Psoas muscle (tissue), 8 donors: ENCODE measurements around the gene PDGFC. TPM values are rescaled to one million over a fixed set of nuclear protein-coding genes. Genes with fewer than 3 reads are reported as not detected.
A peak's percentile ranks its signal among the peaks of the same experiment; 100 is the strongest.

Experiments used
- ATAC-seq, 4 donors: fragments of 200-7000 bp; cut with Tn5 transposase; one replicate each; pipeline ENCODE4 v1.9.1; 2020; ENCODE audit warnings: moderate library complexity in 3 of 4, mild to moderate bottlenecking in 2 of 4
- DNase-seq, 2 donors: peaks; one replicate each; pipeline ENCODE4 v3.0.0-alpha.2; 2020
- H3K27ac ChIP-seq: fragments of 200-600 bp; one replicate; pipeline ENCODE4 v1.8.0; 2022
- H3K27me3 ChIP-seq, 3 donors: fragments of 200-600 bp in 1 of 3; one replicate each; pipeline versions ENCODE4 v1.6.1 to v1.8.0; 2013 to 2022; ENCODE audit warnings: low read length in 2 of 3, mild to moderate bottlenecking in 2 of 3, moderate library complexity in 1 of 3; ENCODE audit not compliant: insufficient read depth in 3 of 3
- H3K36me3 ChIP-seq, 2 donors: fragments of 200-600 bp in 1 of 2; one replicate each; pipeline versions ENCODE4 v1.6.1 to v1.8.0; 2013 to 2022; ENCODE audit warnings: low read depth in 1 of 2, mild to moderate bottlenecking in 1 of 2, moderate library complexity in 1 of 2; ENCODE audit not compliant: insufficient read depth in 1 of 2
- H3K4me1 ChIP-seq: fragments of 200-600 bp; one replicate; pipeline ENCODE4 v1.8.0; 2022
- H3K4me3 ChIP-seq: fragments of 200-600 bp; one replicate; pipeline ENCODE4 v1.8.0; 2022; ENCODE audit warnings: mild to moderate bottlenecking
- H3K9me3 ChIP-seq: fragments of 200-600 bp; one replicate; pipeline ENCODE4 v1.8.0; 2022
- WGBS, 3 donors: extraction: QIAGEN DNeasy Blood & Tissue Kit; methylation state at CpG; one replicate each; pipeline versions ENCODE4 v1.1.6 to v1.1.7; 2013; 5-methylcytosine and 5-hydroxymethylcytosine counted together
- intact Hi-C, 2 donors: fragments of 100-400 bp; cut with DNase I; formaldehyde crosslinking; loops; one replicate each; pipeline versions ENCODE4 v1.11.0 to v1.14.2; 2022
- polyA plus RNA-seq, 3 donors: library from polyadenylated mRNA; stranded (reverse); fragments of 200-250 nt; gene quantifications; one replicate each; pipeline ENCODE4 v1.2.3, GENCODE V29; 2013
- total RNA-seq, 4 donors: library from RNA; stranded (reverse); fragmentation: NEBNext Ultra II Directional in 2 of 4; extraction: Animal tissue kit (Norgen Biotek cat#: 25700) in 2 of 4; gene quantifications; one replicate each; pipeline versions ENCODE4 v1.2.1 to v1.2.4, GENCODE V29; 2021 to 2023
- TF ChIP-seq, protein P1 (sequence below): fragments of 200-600 bp; IDR thresholded peaks from one replicate; pipeline ENCODE4 v1.8.0; 2022; ENCODE audit warnings: antibody characterized with exemption
- donor health status: healthy with polysubstance abuse.
- donor health status: DM: no; HTN: no; CAD: no; lungs with moderate emphysema.
- donor health status: Bipolar disorder and iron deficiency.
- donor health status: healthy.
- donor health status: DM: yes; HTN: yes; CAD: no.
- donor health status: DM: no; HTN: no; CAD: no.
- donor health status: DM: no; HTN: no; CAD: no.
- donor health status: DM: yes; HTN: yes; CAD: no.

The PDGFC gene
- total and polyA plus RNA-seq, 7 donors, result 2.2 to 19.8 (median 6.3) TPM

GRCh38 chr4:156797206-156797605, 174.4 kb downstream of the PDGFC start:
- ATAC-seq, result no peak

DNA sequence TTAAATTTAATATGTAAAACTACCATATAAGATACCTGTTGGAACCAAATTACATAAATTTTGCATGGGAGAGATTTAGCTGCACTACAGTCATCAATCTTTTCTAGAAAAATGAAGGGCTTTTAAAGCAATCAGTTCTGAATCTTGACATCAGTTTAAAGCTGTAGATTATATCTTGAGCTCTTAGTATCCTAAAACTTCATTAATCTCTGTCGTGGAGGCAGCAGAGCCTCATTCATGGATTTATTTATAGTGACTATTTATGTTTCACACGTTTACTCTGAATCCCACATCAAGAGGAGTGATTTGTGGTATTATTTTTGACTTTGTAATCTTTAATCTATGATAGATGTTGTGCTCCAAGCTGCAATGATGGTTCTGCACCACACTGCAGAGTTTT, 175.9 kb downstream of the PDGFC start:
- peaks cover 24% of the 10 kb centered on the region for H3K4me1 ChIP-seq
- TF ChIP-seq, protein P1, sequence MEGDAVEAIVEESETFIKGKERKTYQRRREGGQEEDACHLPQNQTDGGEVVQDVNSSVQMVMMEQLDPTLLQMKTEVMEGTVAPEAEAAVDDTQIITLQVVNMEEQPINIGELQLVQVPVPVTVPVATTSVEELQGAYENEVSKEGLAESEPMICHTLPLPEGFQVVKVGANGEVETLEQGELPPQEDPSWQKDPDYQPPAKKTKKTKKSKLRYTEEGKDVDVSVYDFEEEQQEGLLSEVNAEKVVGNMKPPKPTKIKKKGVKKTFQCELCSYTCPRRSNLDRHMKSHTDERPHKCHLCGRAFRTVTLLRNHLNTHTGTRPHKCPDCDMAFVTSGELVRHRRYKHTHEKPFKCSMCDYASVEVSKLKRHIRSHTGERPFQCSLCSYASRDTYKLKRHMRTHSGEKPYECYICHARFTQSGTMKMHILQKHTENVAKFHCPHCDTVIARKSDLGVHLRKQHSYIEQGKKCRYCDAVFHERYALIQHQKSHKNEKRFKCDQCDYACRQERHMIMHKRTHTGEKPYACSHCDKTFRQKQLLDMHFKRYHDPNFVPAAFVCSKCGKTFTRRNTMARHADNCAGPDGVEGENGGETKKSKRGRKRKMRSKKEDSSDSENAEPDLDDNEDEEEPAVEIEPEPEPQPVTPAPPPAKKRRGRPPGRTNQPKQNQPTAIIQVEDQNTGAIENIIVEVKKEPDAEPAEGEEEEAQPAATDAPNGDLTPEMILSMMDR, result no peak
- H3K9me3 ChIP-seq, result no peaks in the 10 kb centered on the region
- no peaks in the 10 kb centered on the region for H3K27me3 ChIP-seq
- no peak overlapping the region for H3K4me3 ChIP-seq
- intact Hi-C loops, result no loop called here
- H3K27ac ChIP-seq, result peak overlapping the region; percentile 5
- ATAC-seq, result no peak
- WGBS, 3 donors, result 16 to 18% (median 18%) methylated on average over 2 of the region's 2 CpGs
- no peak for DNase-seq
- H3K36me3 ChIP-seq, result no peaks in the 10 kb centered on the region

More at GRCh38 chr4:156797206-156797605, 174.4 kb downstream of the PDGFC start:
- TF ChIP-seq, protein P1, result no peak
- DNase-seq, result no peak
- Histone ChIP-seq H3K4me3 (no peak overlapping the region), H3K9me3 (no peaks in the 10 kb centered on the region), H3K27ac (no peak overlapping the region), H3K4me1 (peaks cover 19% of the 10 kb centered on the region), H3K27me3 (no peaks in the 10 kb centered on the region), H3K36me3 (no peaks in the 10 kb centered on the region)
- 88 to 95% (median 94%) methylated on average over 5 of the region's 5 CpGs for WGBS, 3 donors
- intact Hi-C loops, result no loop called here

- Histone ChIP-seq H3K27ac (peak overlapping the region; percentile 5), H3K9me3 (no peaks in the 10 kb centered on the region), H3K4me3 (no peak overlapping the region), H3K36me3 (no peaks in the 10 kb centered on the region), H3K27me3 (no peaks in the 10 kb centered on the region), H3K4me1 (peaks cover 24% of the 10 kb centered on the region)
- TF ChIP-seq, protein P1, result no peak
- ATAC-seq (peak in 3 of 4 donors; percentile 81 to 87 (median 83)), DNase-seq (no peak)
- 28 to 37% (median 29%) methylated on average over 4 of the region's 4 CpGs for WGBS, 3 donors
- intact Hi-C loops, result no loop called here
Measured at GRCh38 chr4:156794863-156795262, 176.7 kb downstream of the PDGFC start.

GRCh38 chr4:156792462-156793085, 179.0 kb downstream of the PDGFC start:
- DNase-seq (no peak), ATAC-seq (no peak)
- Histone ChIP-seq H3K27me3 (no peaks in the 10 kb centered on the region), H3K9me3 (no peaks in the 10 kb centered on the region), H3K36me3 (no peaks in the 10 kb centered on the region), H3K4me3 (no peak overlapping the region), H3K27ac (no peak overlapping the region), H3K4me1 (peaks cover 24% of the 10 kb centered on the region)
- intact Hi-C loops, result no loop called here
- WGBS, 3 donors, result 84 to 90% (median 88%) methylated on average over 2 of the region's 2 CpGs
- TF ChIP-seq, protein P1, result no peak

DNA sequence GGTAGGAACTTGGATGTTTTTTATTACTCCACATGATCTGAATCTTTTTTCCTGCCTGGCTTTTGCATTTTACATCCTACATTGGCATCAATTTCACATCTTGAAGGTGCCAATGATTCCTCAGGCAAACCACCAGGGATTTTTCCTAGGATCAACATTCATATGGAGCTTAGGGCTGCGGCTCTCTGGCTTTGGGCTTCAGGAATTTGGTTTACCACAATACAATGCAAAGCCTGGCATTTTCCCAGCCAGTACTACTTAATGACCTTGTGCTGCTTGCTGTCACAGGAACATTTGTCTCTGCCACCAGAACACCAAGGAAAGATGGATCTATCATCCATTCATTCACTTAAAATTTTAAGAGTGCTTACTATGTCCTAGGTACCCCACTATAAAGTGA, 180.7 kb downstream of the PDGFC start:
- Histone ChIP-seq H3K9me3 (no peaks in the 10 kb centered on the region), H3K36me3 (no peaks in the 10 kb centered on the region), H3K27ac (no peak overlapping the region), H3K27me3 (no peaks in the 10 kb centered on the region), H3K4me3 (no peak overlapping the region), H3K4me1 (peaks cover 22% of the 10 kb centered on the region)
- 15 to 21% (median 19%) methylated on average over 1 of the region's 1 CpG for WGBS, 3 donors
- TF ChIP-seq, protein P1, result no peak
- intact Hi-C loops, result no loop called here
- ATAC-seq (no peak), DNase-seq (no peak)
